Measurements from ENCODE around the gene GC. TPM values are rescaled to one million over a fixed set of nuclear protein-coding genes. Genes with fewer than 3 reads are reported as not detected.
"Not testable (repeated sequence)": the region's sequence is repeated elsewhere in the genome, so short reads cannot be mapped to it uniquely, and the experiment has no call there.

The GC gene
- total and polyA plus RNA-seq, 10 of the 15 experiments (the other 5 are each of a cell fraction or from before 2014, with no cell fraction given): 2.3 TPM; not detected in 9

GRCh38 chr4:71746379-71746778 lies 37.5 kb downstream of the GC start:
- Histone ChIP-seq H2AFZ (ENCODE audit: control insufficient read depth, low read depth, low read length) (no peak overlapping the region), H3K9me3 (replicated peaks; ENCODE audit: control insufficient read depth, insufficient read depth, low read length) (no peaks in the 10 kb centered on the region), H3K36me3 (ENCODE audit: control insufficient read depth in 2 of 2, insufficient read depth in 2 of 2, low read length in 1 of 2) (no peaks in the 10 kb centered on the region), H3K79me2 (ENCODE audit: control insufficient read depth, insufficient read depth, low read length) (no peaks in the 10 kb centered on the region), H3K4me3 (no peak overlapping the region), H3K9ac (ENCODE audit: control insufficient read depth, insufficient read depth, low read length) (no peak overlapping the region), H3K4me2 (ENCODE audit: control insufficient read depth, insufficient read depth) (no peak overlapping the region), H3K27ac (ENCODE audit: control insufficient read depth, insufficient read depth) (no peak overlapping the region), H3K4me1 (ENCODE audit: control insufficient read depth, insufficient read depth, low read length) (no peaks in the 10 kb centered on the region), H4K20me1 (ENCODE audit: control insufficient read depth, insufficient read depth) (no peaks in the 10 kb centered on the region), H3K27me3 (replicated peaks in 1 of 2; ENCODE audit: control insufficient read depth in 2 of 2, insufficient read depth in 2 of 2, low read length in 1 of 2) (no peaks in the 10 kb centered on the region)
- intact Hi-C loops (cut with micrococcal nuclease; ENCODE audit: unreplicated experiment): no loop called here
- ChIA-PET SMC1A (ENCODE audit: uncharacterized antibody, unreplicated experiment) (no interaction called here), CTCF (no interaction called here), RAD21 (ENCODE audit: unreplicated experiment) (no interaction called here), POLR2A (interaction anchor here (0.6 kb wide), 1 partner anchor 1026 kb away, joined by 3 read pairs; no protein-coding TSS in a partner anchor)
- no peak for FAIRE-seq
- in situ Hi-C loops (cut with MboI): no loop called here
- ATAC-seq: no peak
- no TSS peak for BruUV-seq (replicated peaks)
- WGBS (ENCODE audit: insufficient coverage, insufficient replicate concordance, low lambda C conversion rate, missing lambda C conversion rate): 4% methylated on average over 3 of the region's 3 CpGs
- DNase-seq (ENCODE audit: low read depth, low spot score): no peak
- no peak for TF ChIP-seq ZBTB40 (IDR thresholded peaks at IDR 0.05; ENCODE audit: borderline replicate concordance)
- TF ChIP-seq HDGF (IDR thresholded peaks at IDR 0.05): no peak
- no peak for TF ChIP-seq SPI1 (IDR thresholded peaks at IDR 0.05; ENCODE audit: borderline replicate concordance, insufficient read depth, low read depth, low read length)
- TF ChIP-seq NR2C1 (IDR thresholded peaks at IDR 0.05): no peak
- no peak for TF ChIP-seq NFIC (IDR thresholded peaks at IDR 0.05; ENCODE audit: low read depth, low read length)
- no peak for TF ChIP-seq ZNF207 (IDR thresholded peaks at IDR 0.05; ENCODE audit: borderline replicate concordance)
- TF ChIP-seq PML (IDR thresholded peaks at IDR 0.05; ENCODE audit: low read length): no peak
- no peak for TF ChIP-seq SRF (IDR thresholded peaks at IDR 0.05; ENCODE audit: low read depth in 2 of 2, low read length in 2 of 2)
- no peak for TF ChIP-seq EGR1 (IDR thresholded peaks at IDR 0.05; ENCODE audit: borderline replicate concordance in 1 of 2, low read depth in 2 of 2, low read length in 2 of 2)
- TF ChIP-seq ZZZ3 (IDR thresholded peaks at IDR 0.05; ENCODE audit: control insufficient read depth, insufficient read length, low read depth): no peak
- no peak for TF ChIP-seq IRF4 (IDR thresholded peaks at IDR 0.05; ENCODE audit: low read depth, low read length)
- no peak for TF ChIP-seq NRF1 (conservative IDR thresholded peaks at IDR 0.05; ENCODE audit: low read depth, low read length)
- TF ChIP-seq NR2F1 (conservative IDR thresholded peaks at IDR 0.05): no peak
- no peak for TF ChIP-seq SREBF2 (IDR thresholded peaks at IDR 0.05; ENCODE audit: low read length)
- no peak for TF ChIP-seq STAT3 (IDR thresholded peaks at IDR 0.05; ENCODE audit: low read depth, low read length)
- no peak for TF ChIP-seq SUPT20H (IDR thresholded peaks at IDR 0.05; ENCODE audit: borderline replicate concordance, control insufficient read depth, low read depth, low read length)

GRCh38 chr4:71738782-71739181 lies 45.1 kb downstream of the GC start:
- H3K79me2 ChIP-seq (ENCODE audit: control insufficient read depth, insufficient read depth, low read length); POLR2A ChIA-PET; FAIRE-seq; H3K27ac ChIP-seq (ENCODE audit: control insufficient read depth, insufficient read depth); DNase-seq (ENCODE audit: low read depth, low spot score); H2AFZ ChIP-seq (ENCODE audit: control insufficient read depth, low read depth, low read length); H4K20me1 ChIP-seq (ENCODE audit: control insufficient read depth, insufficient read depth); BruUV-seq (replicated peaks); H3K27me3 ChIP-seq (replicated peaks in 1 of 2; ENCODE audit: control insufficient read depth in 2 of 2, insufficient read depth in 2 of 2, low read length in 1 of 2); ATAC-seq; H3K4me2 ChIP-seq (ENCODE audit: control insufficient read depth, insufficient read depth); H3K9me3 ChIP-seq (replicated peaks; ENCODE audit: control insufficient read depth, insufficient read depth, low read length); SMC1A ChIA-PET (ENCODE audit: uncharacterized antibody, unreplicated experiment); H3K4me3 ChIP-seq; RAD21 ChIA-PET (ENCODE audit: unreplicated experiment); H3K4me1 ChIP-seq (ENCODE audit: control insufficient read depth, insufficient read depth, low read length); H3K9ac ChIP-seq (ENCODE audit: control insufficient read depth, insufficient read depth, low read length); intact Hi-C loops (cut with micrococcal nuclease; ENCODE audit: unreplicated experiment); in situ Hi-C loops (cut with MboI); CTCF ChIA-PET; H3K36me3 ChIP-seq (ENCODE audit: control insufficient read depth in 2 of 2, insufficient read depth in 2 of 2, low read length in 1 of 2): not testable (repeated sequence)
- 42% methylated on average over 2 of the region's 2 CpGs for WGBS (ENCODE audit: insufficient coverage, insufficient replicate concordance, low lambda C conversion rate, missing lambda C conversion rate)

All from GM12878 (cell line).